Adrenal gland (tissue), 12 donors: Measurements from ENCODE around the gene ELOB. TPM values are rescaled to one million over a fixed set of nuclear protein-coding genes. Genes with fewer than 3 reads are reported as not detected.

Experiments used
- DNase-seq, 7 donors: peaks; one replicate each; pipeline ENCODE4 v3.0.0-alpha.2; 2019 to 2020
- H3K27ac ChIP-seq, 5 donors: fragments of 200-600 bp; sonication (generic) in 4 of 5; 1 replicate in 3 of 5; 2 replicates in 2 of 5; pipeline versions ENCODE4 v1.5.1 to v1.8.0; 2016 to 2020; ENCODE audit warnings: mild to moderate bottlenecking in 1 of 5
- H3K27me3 ChIP-seq: fragments of 200-600 bp; 2 replicates; pipeline ENCODE4 v1.8.0; 2021
- H3K36me3 ChIP-seq, 2 donors: fragments of 200-600 bp; replicated peaks in 1 of 2; 1 replicate in 1 of 2; 2 replicates in 1 of 2; pipeline versions ENCODE4 v1.5.1 to v1.8.0; 2018 to 2022
- H3K4me1 ChIP-seq, 2 donors: fragments of 200-600 bp; replicated peaks in 1 of 2; 1 replicate in 1 of 2; 2 replicates in 1 of 2; pipeline versions ENCODE4 v1.5.1 to v1.8.0; 2018 to 2021
- H3K4me3 ChIP-seq, 4 donors: fragments of 200-600 bp; sonication (generic) in 3 of 4; one replicate each; pipeline ENCODE4 v1.5.1; 2016 to 2018
- H3K9me3 ChIP-seq, 3 donors: fragments of 200-600 bp; sonication (generic) in 1 of 3; replicated peaks in 1 of 3; 1 replicate in 2 of 3; 2 replicates in 1 of 3; pipeline versions ENCODE4 v1.5.1 to v1.8.0; 2016 to 2021
- POLR2A ChIP-seq, 2 donors: fragments of 450-650 bp; IDR thresholded peaks; one replicate each; pipeline ENCODE4 v1.6.1; 2017; ENCODE audit warnings: antibody characterized with exemption in 2 of 2, mild to moderate bottlenecking in 2 of 2, moderate library complexity in 1 of 2
- WGBS, 4 donors: extraction: QIAGEN DNeasy Blood & Tissue Kit in 2 of 4; methylation state at CpG; one replicate each; pipeline versions ENCODE4 v1.1.5 to v1.1.7; 2013 to 2017; 5-methylcytosine and 5-hydroxymethylcytosine counted together
- intact Hi-C, 2 donors: fragments of 100-400 bp; cut with DNase I; formaldehyde crosslinking; loops; one replicate each; pipeline versions ENCODE4 v1.14.1 to v1.15.0; 2022 to 2023
- polyA plus RNA-seq, 3 donors: library from polyadenylated mRNA; stranded (reverse); fragments of 200-250 nt in 2 of 3; fragments of 350-450 nt in 1 of 3; fragmentation: Illumina TruSeq in 1 of 3; extraction: RNeasy Lipid Tissue Mini Kit (QIAGEN cat#74804) in 1 of 3; gene quantifications; one replicate each; pipeline ENCODE4 v1.2.3, GENCODE V29; 2013 to 2014
- total RNA-seq, 9 donors: library from RNA; depleted of rRNA in 4 of 9; stranded (reverse); fragments of >200 nt in 4 of 9; fragments of 120-200 nt in 1 of 9; fragmentation: NEBNext Ultra II Directional in 1 of 9; extraction: Animal tissue kit (Norgen Biotek cat#: 25700) in 1 of 9; gene quantifications; one replicate each; pipeline versions ENCODE4 v1.1.0 to v1.2.4, GENCODE V29; 2013 to 2023
- TF ChIP-seq, protein P1 (sequence below), 6 experiments: fragments of 450-650 bp in 4 of 6; fragments of 200-600 bp in 2 of 6; sonication (generic) in 1 of 6; IDR thresholded peaks; 1 replicate in 5 of 6; 2 replicates in 1 of 6; pipeline versions ENCODE4 v1.5.1 to v1.8.0; 2016 to 2021; ENCODE audit warnings: antibody characterized with exemption in 6 of 6, mild to moderate bottlenecking in 2 of 6, moderate library complexity in 1 of 6
- donor health status: healthy with polysubstance abuse.
- donor health status: Bipolar disorder and iron deficiency.
- donor health status: DM: yes; HTN: yes; CAD: no.
- donor health status: DM: no; HTN: no; CAD: no.
- donor health status: DM: no; HTN: no; CAD: no.
- donor health status: DM: yes; HTN: yes; CAD: no.

Gene ELOB
- total and polyA plus RNA-seq, 12 donors: 72.7 to 1,030 (median 361) TPM

- no peak for DNase-seq
- intact Hi-C loops: no loop called here
- Histone ChIP-seq H3K36me3 (no peaks in the 10 kb centered on the region), H3K27ac (no peak overlapping the region), H3K4me3 (no peak overlapping the region), H3K9me3 (no peaks in the 10 kb centered on the region), H3K4me1 (peaks cover 4 to 10% of the 10 kb centered on the region in 2 donors), H3K27me3 (peaks cover 18% of the 10 kb centered on the region)
- no peak for TF ChIP-seq POLR2A (IDR thresholded peaks at IDR 0.05)
- TF ChIP-seq, protein P1, sequence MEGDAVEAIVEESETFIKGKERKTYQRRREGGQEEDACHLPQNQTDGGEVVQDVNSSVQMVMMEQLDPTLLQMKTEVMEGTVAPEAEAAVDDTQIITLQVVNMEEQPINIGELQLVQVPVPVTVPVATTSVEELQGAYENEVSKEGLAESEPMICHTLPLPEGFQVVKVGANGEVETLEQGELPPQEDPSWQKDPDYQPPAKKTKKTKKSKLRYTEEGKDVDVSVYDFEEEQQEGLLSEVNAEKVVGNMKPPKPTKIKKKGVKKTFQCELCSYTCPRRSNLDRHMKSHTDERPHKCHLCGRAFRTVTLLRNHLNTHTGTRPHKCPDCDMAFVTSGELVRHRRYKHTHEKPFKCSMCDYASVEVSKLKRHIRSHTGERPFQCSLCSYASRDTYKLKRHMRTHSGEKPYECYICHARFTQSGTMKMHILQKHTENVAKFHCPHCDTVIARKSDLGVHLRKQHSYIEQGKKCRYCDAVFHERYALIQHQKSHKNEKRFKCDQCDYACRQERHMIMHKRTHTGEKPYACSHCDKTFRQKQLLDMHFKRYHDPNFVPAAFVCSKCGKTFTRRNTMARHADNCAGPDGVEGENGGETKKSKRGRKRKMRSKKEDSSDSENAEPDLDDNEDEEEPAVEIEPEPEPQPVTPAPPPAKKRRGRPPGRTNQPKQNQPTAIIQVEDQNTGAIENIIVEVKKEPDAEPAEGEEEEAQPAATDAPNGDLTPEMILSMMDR (IDR thresholded peaks at IDR 0.05): no peak
- 83 to 85% (median 83%) methylated on average over 17 to 20 of the region's 20 CpGs for WGBS, 4 donors
Observed at GRCh38 chr16:2782583-2783351, 5.7 kb upstream of the ELOB start.

- intact Hi-C loops: no loop called here
- 70 to 77% (median 71%) methylated on average over 15 to 17 of the region's 17 CpGs for WGBS, 4 donors
- H3K4me1 ChIP-seq: peaks cover 12 to 22% of the 10 kb centered on the region in 2 donors
- no peaks in the 10 kb centered on the region for H3K36me3 ChIP-seq
- peaks cover 4% of the 10 kb centered on the region for H3K27me3 ChIP-seq
- no peaks in the 10 kb centered on the region for H3K9me3 ChIP-seq
- no peak overlapping the region for H3K4me3 ChIP-seq
- H3K27ac ChIP-seq: no peak overlapping the region
- peak in 1 of 7 donors; percentile 41 for DNase-seq
- no peak for TF ChIP-seq POLR2A (IDR thresholded peaks at IDR 0.05)
- TF ChIP-seq, protein P1 (IDR thresholded peaks at IDR 0.05): no peak
Observed at GRCh38 chr16:2779978-2780898, 3.2 kb upstream of the ELOB start.

DNA sequence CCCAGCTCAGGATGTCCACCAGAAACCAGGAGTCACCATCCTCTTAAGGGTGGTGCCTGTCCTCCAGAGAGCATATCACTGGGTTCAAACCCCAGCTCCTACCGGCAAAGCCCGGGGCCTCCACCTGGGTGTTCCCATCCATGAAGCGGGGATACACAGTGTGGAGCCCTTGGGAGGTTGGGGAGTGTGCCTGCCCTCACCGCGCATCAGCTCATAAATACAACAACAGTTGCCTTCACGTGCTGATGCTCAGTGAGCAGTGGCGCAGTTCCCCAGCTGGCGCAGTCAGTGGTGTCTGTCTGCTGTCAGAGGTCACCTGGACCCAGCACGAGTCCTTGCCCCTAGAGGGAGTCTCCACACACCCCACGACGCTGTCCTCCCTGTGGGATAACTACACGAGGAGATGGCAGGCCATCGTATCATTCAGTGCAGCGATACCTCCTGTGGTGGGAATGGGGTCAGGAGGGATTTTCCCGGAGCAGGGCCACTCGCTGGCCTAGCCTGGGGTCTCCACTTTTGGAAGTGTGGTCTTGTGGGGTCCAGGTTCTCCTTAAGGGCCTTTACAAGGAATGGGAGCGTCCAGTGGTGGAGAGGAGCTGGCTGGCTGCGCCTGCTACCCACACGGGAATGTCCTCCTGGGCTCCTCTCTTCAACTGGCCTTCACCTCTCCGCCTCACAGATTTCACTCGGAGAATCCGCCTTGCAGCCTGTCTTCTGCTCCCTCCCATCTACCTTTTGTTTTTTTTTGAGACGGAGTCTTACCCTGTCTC lies 2.3 kb upstream of the ELOB start:
- no peaks in the 10 kb centered on the region for H3K9me3 ChIP-seq
- peaks cover 0 to 9% of the 10 kb centered on the region in 2 donors for H3K36me3 ChIP-seq
- no peak overlapping the region for H3K27ac ChIP-seq
- no peak overlapping the region for H3K4me3 ChIP-seq
- TF ChIP-seq, protein P1 (IDR thresholded peaks at IDR 0.05): no peak
- TF ChIP-seq POLR2A (IDR thresholded peaks at IDR 0.05): no peak
- H3K27me3 ChIP-seq: no peaks in the 10 kb centered on the region
- peak in 1 of 7 donors; percentile 54 for DNase-seq
- intact Hi-C loops: no loop called here
- H3K4me1 ChIP-seq: peaks cover 12 to 27% of the 10 kb centered on the region in 2 donors
- 82 to 91% (median 83%) methylated on average over 16 to 23 of the region's 23 CpGs for WGBS, 4 donors
